A549 (cell line): ENCODE results near the gene CSF3R.

Source experiments
- JUNB ChIP-seq: fragments of >200 bp; sonication (Bioruptor Twin); formaldehyde crosslinking; IDR thresholded peaks from 2 replicates; pipeline ENCODE4 v1.6.1; 2016
- KDM5A ChIP-seq: fragments of 200-600 bp; sonication (generic); IDR thresholded peaks from 2 replicates; pipeline ENCODE4 v1.6.1; 2016; ENCODE audit warnings: antibody characterized with exemption, mild to moderate bottlenecking
- RAD21 ChIP-seq, 2 experiments: fragments of >200 bp in 1 of 2; sonication (Bioruptor Twin) in 1 of 2; formaldehyde crosslinking in 1 of 2; IDR thresholded peaks in 1 of 2; conservative IDR thresholded peaks in 1 of 2; 2 replicates in 1 of 2; 3 replicates in 1 of 2; pipeline ENCODE4 v1.6.1; 2012 to 2018; ENCODE audit warnings: inconsistent platforms in 1 of 2
- RNF2 ChIP-seq: fragments of 200-600 bp; sonication (generic); IDR thresholded peaks from 2 replicates; pipeline ENCODE4 v1.6.1; 2016; ENCODE audit warnings: low read depth, mild to moderate bottlenecking, antibody characterized with exemption, moderate library complexity, borderline replicate concordance
- TF ChIP-seq, protein P1 (sequence below): fragments of 450-650 bp; IDR thresholded peaks from 2 replicates; pipeline ENCODE4 v1.6.1; 2014; ENCODE audit warnings: antibody characterized with exemption
- TF ChIP-seq, protein P2 (sequence below): fragments of >200 bp; sonication (Bioruptor Twin); formaldehyde crosslinking; IDR thresholded peaks from 3 replicates; pipeline ENCODE4 v1.5.1; 2016

DNA sequence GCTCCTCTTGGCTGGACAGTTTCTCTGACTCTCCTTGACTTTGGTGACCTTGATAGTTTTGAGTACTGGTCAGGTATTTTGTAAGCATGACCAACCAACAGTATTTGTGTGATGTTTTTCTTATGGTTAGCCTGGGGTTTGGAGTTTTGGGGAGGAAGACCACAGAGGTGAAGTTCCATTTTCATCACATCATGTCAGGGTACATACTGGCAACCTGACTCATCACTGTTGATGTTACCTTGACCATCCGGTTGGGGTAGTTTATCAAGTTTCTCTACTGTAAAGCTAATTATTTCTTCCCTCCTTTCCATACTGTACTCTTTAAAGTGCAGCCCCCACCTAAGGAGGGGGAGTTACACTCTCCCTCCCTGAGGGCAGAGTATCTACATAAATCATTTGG lies 45.9 kb downstream of the CSF3R start:
- TF ChIP-seq RNF2 (no peak), JUNB (no peak), KDM5A (no peak), RAD21 (conservative IDR thresholded peaks at IDR 0.05 in 1 of 2, IDR thresholded peaks at IDR 0.05 in 1 of 2) (no peak)
- TF ChIP-seq, protein P1, sequence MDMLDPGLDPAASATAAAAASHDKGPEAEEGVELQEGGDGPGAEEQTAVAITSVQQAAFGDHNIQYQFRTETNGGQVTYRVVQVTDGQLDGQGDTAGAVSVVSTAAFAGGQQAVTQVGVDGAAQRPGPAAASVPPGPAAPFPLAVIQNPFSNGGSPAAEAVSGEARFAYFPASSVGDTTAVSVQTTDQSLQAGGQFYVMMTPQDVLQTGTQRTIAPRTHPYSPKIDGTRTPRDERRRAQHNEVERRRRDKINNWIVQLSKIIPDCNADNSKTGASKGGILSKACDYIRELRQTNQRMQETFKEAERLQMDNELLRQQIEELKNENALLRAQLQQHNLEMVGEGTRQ, result no peak
- TF ChIP-seq, protein P2, sequence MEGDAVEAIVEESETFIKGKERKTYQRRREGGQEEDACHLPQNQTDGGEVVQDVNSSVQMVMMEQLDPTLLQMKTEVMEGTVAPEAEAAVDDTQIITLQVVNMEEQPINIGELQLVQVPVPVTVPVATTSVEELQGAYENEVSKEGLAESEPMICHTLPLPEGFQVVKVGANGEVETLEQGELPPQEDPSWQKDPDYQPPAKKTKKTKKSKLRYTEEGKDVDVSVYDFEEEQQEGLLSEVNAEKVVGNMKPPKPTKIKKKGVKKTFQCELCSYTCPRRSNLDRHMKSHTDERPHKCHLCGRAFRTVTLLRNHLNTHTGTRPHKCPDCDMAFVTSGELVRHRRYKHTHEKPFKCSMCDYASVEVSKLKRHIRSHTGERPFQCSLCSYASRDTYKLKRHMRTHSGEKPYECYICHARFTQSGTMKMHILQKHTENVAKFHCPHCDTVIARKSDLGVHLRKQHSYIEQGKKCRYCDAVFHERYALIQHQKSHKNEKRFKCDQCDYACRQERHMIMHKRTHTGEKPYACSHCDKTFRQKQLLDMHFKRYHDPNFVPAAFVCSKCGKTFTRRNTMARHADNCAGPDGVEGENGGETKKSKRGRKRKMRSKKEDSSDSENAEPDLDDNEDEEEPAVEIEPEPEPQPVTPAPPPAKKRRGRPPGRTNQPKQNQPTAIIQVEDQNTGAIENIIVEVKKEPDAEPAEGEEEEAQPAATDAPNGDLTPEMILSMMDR, result no peak
